ENCODE results near the gene DDX39B. TPM values are rescaled to one million over a fixed set of nuclear protein-coding genes. Genes with fewer than 3 reads are reported as not detected.
"Not testable (repeated sequence)": the region's sequence is repeated elsewhere in the genome, so short reads cannot be mapped to it uniquely, and the experiment has no call there.

The DDX39B gene
- polyA plus RNA-seq, 1 donor: 499 TPM

DNA sequence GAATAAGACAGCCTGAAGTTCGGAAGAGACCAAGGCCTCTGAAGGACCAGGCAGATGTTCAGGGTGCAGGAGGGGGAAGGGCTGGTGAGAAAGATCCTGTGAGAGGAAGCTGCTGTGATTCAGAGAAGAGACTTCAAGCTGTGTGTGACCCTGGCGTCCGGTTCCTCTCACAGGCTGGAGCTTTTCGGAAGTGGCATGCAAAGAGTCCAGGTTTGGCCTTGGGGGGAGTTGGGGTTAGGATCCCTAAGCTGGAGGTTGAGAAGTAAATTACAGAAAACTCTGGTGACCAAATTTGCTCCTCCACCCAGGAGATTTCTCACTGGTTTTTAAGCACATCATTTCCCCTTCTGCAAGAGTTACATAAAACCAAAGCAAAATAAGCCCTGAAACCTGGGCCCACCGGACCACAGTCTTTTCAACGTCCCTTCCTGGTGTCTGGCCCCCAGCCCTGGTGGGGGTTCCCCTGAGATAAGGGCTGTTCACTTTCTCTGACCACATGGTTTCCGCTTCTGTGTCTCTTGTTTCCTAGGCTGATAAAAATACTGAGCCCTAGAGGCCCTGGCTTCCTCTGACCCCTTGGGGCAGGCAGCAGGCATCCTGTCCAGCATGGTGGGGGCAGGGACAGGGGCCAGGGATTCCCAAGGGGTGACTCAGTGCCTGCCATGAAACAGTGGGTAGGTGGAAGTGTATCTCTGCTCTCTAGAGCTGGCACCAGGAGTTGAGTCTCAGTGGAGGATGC, 18.3 kb upstream of the DDX39B start:
- H3K4me1 ChIP-seq (ENCODE audit: control insufficient read depth, insufficient read depth, low read length): peaks cover 2% of the 10 kb centered on the region
- peaks cover 39% of the 10 kb centered on the region for H3K36me3 ChIP-seq (ENCODE audit: control insufficient read depth, insufficient read depth, low read length)
- peaks cover 2% of the 10 kb centered on the region for H3K27me3 ChIP-seq (ENCODE audit: control insufficient read depth, insufficient read depth, low read length)
- no peak overlapping the region for H3K27ac ChIP-seq (ENCODE audit: low read length)
- peak in 1 of 2 donors; percentile 28 for DNase-seq
- H3K9me3 ChIP-seq (ENCODE audit: control insufficient read depth, low read depth, low read length): no peaks in the 10 kb centered on the region
- H3K4me3 ChIP-seq (ENCODE audit: low read length): no peak overlapping the region
- WGBS (ENCODE audit: insufficient coverage, low lambda C conversion rate): no CpG with 5 or more reads among the region's 7 CpGs

DNA sequence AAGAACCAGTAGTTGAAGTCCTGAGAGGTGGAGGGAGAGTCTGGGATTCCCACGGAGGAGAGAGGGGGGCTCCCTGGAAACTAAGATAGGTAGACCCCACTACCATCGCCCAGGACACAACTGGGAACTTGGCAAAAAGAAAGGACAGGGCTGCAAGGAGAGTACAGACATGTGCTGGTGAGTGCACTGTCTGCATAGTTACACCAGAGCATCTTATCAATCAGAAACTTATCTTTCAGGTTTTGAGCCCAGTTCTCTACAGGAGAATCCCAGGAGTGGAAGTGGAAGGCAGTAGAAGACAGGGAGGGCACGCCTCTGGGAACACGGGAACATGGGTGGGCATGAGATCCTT, 17.8 kb upstream of the DDX39B start:
- H3K27me3 ChIP-seq (ENCODE audit: control insufficient read depth, insufficient read depth, low read length): no peaks in the 10 kb centered on the region
- no peak for DNase-seq
- H3K36me3 ChIP-seq (ENCODE audit: control insufficient read depth, insufficient read depth, low read length): peaks cover 39% of the 10 kb centered on the region
- no peak overlapping the region for H3K4me3 ChIP-seq (ENCODE audit: low read length)
- peaks cover 2% of the 10 kb centered on the region for H3K4me1 ChIP-seq (ENCODE audit: control insufficient read depth, insufficient read depth, low read length)
- no peak overlapping the region for H3K27ac ChIP-seq (ENCODE audit: low read length)
- WGBS (ENCODE audit: insufficient coverage, low lambda C conversion rate): no CpG with 5 or more reads among the region's 4 CpGs
- H3K9me3 ChIP-seq (ENCODE audit: control insufficient read depth, low read depth, low read length): no peaks in the 10 kb centered on the region

DNA sequence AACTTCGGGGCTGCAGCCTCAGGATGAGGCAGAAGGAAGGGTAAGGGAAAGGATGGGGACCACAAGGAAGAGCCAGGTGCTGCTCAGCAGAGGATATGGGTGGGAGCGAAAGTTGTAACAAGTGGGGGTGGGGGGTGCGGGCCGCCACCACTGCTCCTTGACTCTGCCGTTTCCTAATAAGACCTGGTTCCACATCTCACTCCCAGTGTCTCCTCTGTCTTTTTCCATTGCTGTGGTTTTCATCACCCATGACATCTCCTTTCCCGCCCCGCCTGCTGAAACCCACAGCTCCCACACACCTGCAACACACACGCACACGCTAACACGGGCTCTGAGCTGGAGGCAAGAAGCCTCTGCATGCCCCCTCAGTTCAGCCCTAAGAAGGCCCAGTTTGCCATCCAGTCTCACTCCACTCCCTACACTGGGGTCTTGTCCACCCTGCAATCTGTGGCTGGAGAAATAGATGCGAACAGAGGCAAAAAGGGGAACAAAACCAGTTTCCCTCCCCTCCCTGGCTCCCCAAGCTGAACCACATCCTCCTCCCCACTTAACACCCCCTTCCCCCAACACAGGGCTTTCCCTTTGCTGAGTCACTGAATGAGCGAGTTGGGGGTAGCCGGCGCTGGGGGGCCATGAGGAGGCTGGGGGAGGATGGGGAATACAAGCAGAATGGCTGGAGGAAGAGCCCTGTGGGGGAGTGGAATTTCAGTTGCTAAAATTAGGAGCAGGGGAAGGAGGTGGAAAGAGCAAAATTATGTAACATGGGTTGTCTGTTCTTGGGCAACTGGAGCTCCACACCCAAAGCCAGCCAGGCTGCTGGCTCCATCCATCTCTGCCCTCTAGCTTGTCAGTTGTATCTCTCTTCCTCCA, 17.1 kb upstream of the DDX39B start:
- Histone ChIP-seq H3K4me1 (ENCODE audit: control insufficient read depth, insufficient read depth, low read length) (peaks cover 2% of the 10 kb centered on the region), H3K9me3 (ENCODE audit: control insufficient read depth, low read depth, low read length) (no peaks in the 10 kb centered on the region), H3K27me3 (ENCODE audit: control insufficient read depth, insufficient read depth, low read length) (no peaks in the 10 kb centered on the region), H3K36me3 (ENCODE audit: control insufficient read depth, insufficient read depth, low read length) (peaks cover 41% of the 10 kb centered on the region), H3K4me3 (ENCODE audit: low read length) (no peak overlapping the region), H3K27ac (ENCODE audit: low read length) (no peak overlapping the region)
- no peak for DNase-seq
- 100% methylated on average over 1 of the region's 14 CpGs for WGBS (ENCODE audit: insufficient coverage, low lambda C conversion rate)

DNA sequence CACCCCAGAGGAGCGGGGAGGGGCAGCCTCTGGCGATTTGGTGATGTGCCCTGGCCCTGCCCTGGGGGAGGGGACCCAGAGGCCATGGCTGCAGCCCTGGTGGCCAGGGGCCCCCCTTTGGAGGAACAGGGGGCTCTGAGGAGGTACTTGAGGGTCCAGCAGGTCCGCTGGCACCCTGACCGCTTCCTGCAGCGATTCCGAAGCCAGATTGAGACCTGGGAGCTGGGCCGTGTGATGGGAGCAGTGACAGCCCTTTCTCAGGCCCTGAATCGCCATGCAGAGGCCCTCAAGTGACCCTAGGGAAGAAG, 16.5 kb upstream of the DDX39B start:
- Histone ChIP-seq H3K27ac (ENCODE audit: low read length) (no peak overlapping the region), H3K27me3 (ENCODE audit: control insufficient read depth, insufficient read depth, low read length) (no peaks in the 10 kb centered on the region), H3K36me3 (ENCODE audit: control insufficient read depth, insufficient read depth, low read length) (peaks cover 43% of the 10 kb centered on the region), H3K4me1 (ENCODE audit: control insufficient read depth, insufficient read depth, low read length) (peaks cover 2% of the 10 kb centered on the region), H3K9me3 (ENCODE audit: control insufficient read depth, low read depth, low read length) (no peaks in the 10 kb centered on the region), H3K4me3 (ENCODE audit: low read length) (no peak overlapping the region)
- WGBS (ENCODE audit: insufficient coverage, low lambda C conversion rate): no CpG with 5 or more reads among the region's 8 CpGs
- no peak for DNase-seq

DNA sequence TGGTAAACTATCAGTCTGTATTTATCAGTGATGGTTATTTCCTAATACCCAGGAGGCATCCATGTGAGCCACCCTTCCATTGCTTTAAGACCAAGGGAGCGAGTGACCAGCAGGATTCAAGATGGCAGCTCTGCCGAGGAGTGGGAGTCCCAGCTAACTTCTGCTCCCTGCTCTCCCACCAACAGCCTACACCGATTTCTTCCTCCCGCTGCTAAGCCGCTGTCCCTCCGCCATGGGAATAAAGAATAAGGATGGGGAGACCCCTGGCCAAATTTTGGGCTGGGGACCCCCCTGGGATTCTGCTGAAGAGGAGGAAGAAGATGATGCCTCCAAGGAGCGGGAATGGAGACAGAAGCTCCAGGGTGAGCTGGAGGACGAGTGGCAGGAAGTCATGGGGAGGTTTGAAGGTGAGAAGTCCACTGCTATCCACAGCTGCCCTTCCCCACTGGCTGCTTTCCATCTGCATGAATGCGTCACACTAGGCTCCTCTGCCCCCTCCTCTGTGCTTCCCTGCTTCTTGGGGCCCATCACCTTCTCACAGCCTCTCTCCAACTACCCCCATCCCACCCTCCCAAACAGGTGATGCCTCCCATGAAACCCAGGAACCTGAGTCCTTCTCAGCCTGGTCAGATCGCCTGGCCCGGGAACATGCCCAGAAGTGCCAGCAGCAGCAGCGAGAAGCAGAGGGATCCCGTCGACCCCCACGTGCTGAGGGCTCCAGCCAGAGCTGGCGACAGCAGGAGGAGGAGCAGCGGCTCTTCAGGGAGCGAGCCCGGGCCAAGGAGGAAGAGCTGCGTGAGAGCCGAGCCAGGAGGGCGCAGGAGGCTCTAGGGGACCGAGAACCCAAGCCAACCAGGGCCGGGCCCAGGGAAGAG, 15.9 kb upstream of the DDX39B start:
- peaks cover 46% of the 10 kb centered on the region for H3K36me3 ChIP-seq (ENCODE audit: control insufficient read depth, insufficient read depth, low read length)
- no peaks in the 10 kb centered on the region for H3K9me3 ChIP-seq (ENCODE audit: control insufficient read depth, low read depth, low read length)
- H3K4me3 ChIP-seq (ENCODE audit: low read length): no peak overlapping the region
- DNase-seq: no peak
- H3K27me3 ChIP-seq (ENCODE audit: control insufficient read depth, insufficient read depth, low read length): no peaks in the 10 kb centered on the region
- H3K4me1 ChIP-seq (ENCODE audit: control insufficient read depth, insufficient read depth, low read length): peaks cover 2% of the 10 kb centered on the region
- 100% methylated on average over 1 of the region's 24 CpGs for WGBS (ENCODE audit: insufficient coverage, low lambda C conversion rate)
- H3K27ac ChIP-seq (ENCODE audit: low read length): no peak overlapping the region

DNA sequence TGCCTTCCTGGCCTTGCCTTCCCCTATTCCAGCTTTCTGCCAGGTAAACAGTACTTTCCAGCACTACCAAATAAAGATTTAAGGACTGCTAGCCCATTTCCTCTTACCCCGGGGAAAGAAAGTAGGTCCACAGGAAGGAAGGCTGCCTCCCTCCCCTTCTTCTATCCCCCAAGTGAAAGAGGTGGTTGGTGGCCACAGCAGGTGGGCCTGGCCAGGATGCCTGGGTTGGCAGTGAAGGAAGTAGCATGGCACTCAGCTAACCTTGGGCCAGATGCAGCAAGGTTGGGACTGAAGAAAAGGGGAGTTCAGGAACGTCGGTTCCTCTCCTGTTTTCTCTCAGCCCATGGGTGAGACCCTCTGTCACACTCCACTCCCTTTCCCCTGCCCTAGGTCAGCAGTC, 14.5 kb upstream of the DDX39B start:
- Histone ChIP-seq H3K4me1 (ENCODE audit: control insufficient read depth, insufficient read depth, low read length) (peaks cover 2% of the 10 kb centered on the region), H3K27me3 (ENCODE audit: control insufficient read depth, insufficient read depth, low read length) (no peaks in the 10 kb centered on the region), H3K4me3 (ENCODE audit: low read length) (no peak overlapping the region), H3K27ac (ENCODE audit: low read length) (no peak overlapping the region), H3K36me3 (ENCODE audit: control insufficient read depth, insufficient read depth, low read length) (peaks cover 49% of the 10 kb centered on the region), H3K9me3 (ENCODE audit: control insufficient read depth, low read depth, low read length) (no peaks in the 10 kb centered on the region)
- no peak for DNase-seq
- WGBS (ENCODE audit: insufficient coverage, low lambda C conversion rate): no CpG with 5 or more reads among the region's 3 CpGs

DNA sequence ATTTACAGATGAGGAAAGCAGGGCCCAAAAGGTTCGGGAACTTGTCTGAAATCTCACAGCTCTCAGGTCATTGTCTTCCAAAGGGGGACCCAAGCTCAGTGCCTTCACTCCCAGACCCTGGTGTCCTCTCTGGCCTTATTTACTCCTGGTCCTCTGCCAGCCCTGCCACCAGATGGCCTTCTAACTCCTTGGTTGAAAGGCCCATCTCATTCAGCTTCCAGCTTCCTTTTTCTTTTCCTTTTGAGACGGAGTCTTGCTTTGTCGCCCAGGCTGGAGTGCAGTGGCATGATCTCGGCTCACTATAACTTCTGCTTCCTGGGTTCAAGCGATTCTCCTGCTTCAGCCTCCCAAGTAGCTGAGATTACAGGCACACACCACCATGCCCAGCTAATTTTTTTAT, 9.6 kb upstream of the DDX39B start:
- peaks cover 28% of the 10 kb centered on the region for H3K36me3 ChIP-seq (ENCODE audit: control insufficient read depth, insufficient read depth, low read length)
- H3K27ac ChIP-seq (ENCODE audit: low read length); H3K9me3 ChIP-seq (ENCODE audit: control insufficient read depth, low read depth, low read length); H3K4me3 ChIP-seq (ENCODE audit: low read length); H3K4me1 ChIP-seq (ENCODE audit: control insufficient read depth, insufficient read depth, low read length); H3K27me3 ChIP-seq (ENCODE audit: control insufficient read depth, insufficient read depth, low read length); DNase-seq: not testable (repeated sequence)
- WGBS (ENCODE audit: insufficient coverage, low lambda C conversion rate): 80% methylated on average over 1 of the region's 5 CpGs

DNA sequence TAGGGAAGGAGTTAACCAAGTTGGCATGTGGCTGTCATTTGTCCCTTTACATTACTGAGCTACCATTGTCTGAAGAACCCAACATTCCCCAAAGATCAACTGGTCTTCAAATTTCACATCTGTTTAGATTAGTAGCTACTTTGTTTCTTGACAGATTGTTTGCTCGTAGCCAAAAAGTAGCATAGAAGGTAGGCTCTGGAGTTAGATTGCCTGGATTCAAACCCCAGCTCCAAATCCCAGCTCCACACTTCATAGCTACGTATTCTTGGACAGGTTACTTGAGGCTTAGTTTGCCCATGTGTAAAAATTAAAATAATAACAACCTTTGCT, 6.7 kb upstream of the DDX39B start:
- H3K36me3 ChIP-seq (ENCODE audit: control insufficient read depth, insufficient read depth, low read length): peaks cover 20% of the 10 kb centered on the region
- peaks cover 8% of the 10 kb centered on the region for H3K4me1 ChIP-seq (ENCODE audit: control insufficient read depth, insufficient read depth, low read length)
- DNase-seq: no peak
- WGBS (ENCODE audit: insufficient coverage, low lambda C conversion rate): no CpG with 5 or more reads among the region's 2 CpGs
- no peaks in the 10 kb centered on the region for H3K27me3 ChIP-seq (ENCODE audit: control insufficient read depth, insufficient read depth, low read length)
- peaks cover 3% of the 10 kb centered on the region for H3K9me3 ChIP-seq (ENCODE audit: control insufficient read depth, low read depth, low read length)
- H3K27ac ChIP-seq (ENCODE audit: low read length): no peak overlapping the region
- no peak overlapping the region for H3K4me3 ChIP-seq (ENCODE audit: low read length)

DNA sequence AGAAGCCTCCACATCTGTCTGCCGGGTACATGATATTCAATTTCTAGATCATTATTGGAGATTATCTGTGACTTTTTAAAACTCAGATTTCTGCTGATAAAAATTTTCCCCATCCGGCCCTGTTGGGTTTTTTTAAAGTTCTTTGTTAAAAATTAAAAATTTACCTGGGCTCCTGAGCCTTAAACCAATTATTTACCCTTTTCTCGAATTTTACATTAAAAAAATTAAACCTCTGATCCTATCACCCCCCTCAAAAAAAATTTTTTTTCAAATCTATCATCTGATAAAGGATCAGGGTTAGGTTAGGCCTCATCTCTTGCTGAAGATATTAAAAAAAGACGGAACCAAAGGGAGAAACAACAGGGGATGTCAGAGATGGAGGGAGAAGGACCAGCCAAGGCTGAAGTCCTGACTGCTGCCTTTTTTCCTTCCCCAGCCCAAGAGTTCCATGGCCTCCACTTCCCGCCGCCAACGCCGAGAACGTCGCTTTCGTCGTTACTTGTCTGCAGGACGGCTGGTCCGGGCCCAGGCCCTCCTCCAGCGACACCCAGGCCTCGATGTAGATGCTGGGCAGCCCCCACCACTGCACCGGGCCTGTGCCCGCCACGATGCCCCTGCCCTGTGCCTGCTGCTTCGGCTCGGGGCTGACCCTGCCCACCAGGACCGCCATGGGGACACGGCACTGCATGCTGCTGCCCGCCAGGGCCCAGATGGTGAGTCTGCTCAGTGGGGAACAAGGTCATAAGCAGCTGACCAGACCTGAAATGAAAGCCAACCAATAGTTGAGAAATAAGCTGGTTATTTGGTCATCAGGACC, 6.1 kb upstream of the DDX39B start:
- Histone ChIP-seq H3K4me1 (ENCODE audit: control insufficient read depth, insufficient read depth, low read length) (peaks cover 8% of the 10 kb centered on the region), H3K4me3 (ENCODE audit: low read length) (peak overlapping the region; percentile 50), H3K36me3 (ENCODE audit: control insufficient read depth, insufficient read depth, low read length) (peaks cover 16% of the 10 kb centered on the region), H3K27ac (ENCODE audit: low read length) (peak overlapping the region; percentile 34), H3K9me3 (ENCODE audit: control insufficient read depth, low read depth, low read length) (peaks cover 3% of the 10 kb centered on the region), H3K27me3 (ENCODE audit: control insufficient read depth, insufficient read depth, low read length) (no peaks in the 10 kb centered on the region)
- WGBS (ENCODE audit: insufficient coverage, low lambda C conversion rate): no CpG with 5 or more reads among the region's 24 CpGs
- DNase-seq: no peak

Measured in large intestine (tissue), 3 donors.